ENCODE results near the gene NMT1. TPM values are rescaled to one million over a fixed set of nuclear protein-coding genes. Genes with fewer than 3 reads are reported as not detected.
A peak's percentile ranks its signal among the peaks of the same experiment; 100 is the strongest.
"Not testable (repeated sequence)": the region's sequence is repeated elsewhere in the genome, so short reads cannot be mapped to it uniquely, and the experiment has no call there.

Gene NMT1
- total RNA-seq, 3 donors from 2014 or later (not counting 1 experiment from before 2014, with no cell fraction given), result 56.6 to 94.7 (median 77.6) TPM

GRCh38 chr17:45050481-45051059, 10.5 kb upstream of the NMT1 start:
- intact Hi-C loops (cut with micrococcal nuclease), result loop anchor here (5.0 kb wide), 1 partner anchor 103 kb away; the partner anchor contains the start of gene KIF18B
- Histone ChIP-seq H3K27me3 (ENCODE audit: control insufficient read depth, insufficient read depth, low read length) (no peaks in the 10 kb centered on the region), H3K27ac (ENCODE audit: low read length) (peak overlapping the region; percentile 93), H3K4me3 (ENCODE audit: low read length) (peak overlapping the region; percentile 78), H3K4me1 (ENCODE audit: control insufficient read depth, insufficient read depth, low read length) (peaks cover 30% of the 10 kb centered on the region), H3K9me3 (ENCODE audit: control insufficient read depth, insufficient read depth, low read length) (no peaks in the 10 kb centered on the region), H3K36me3 (ENCODE audit: control insufficient read depth, insufficient read depth, low read length) (no peaks in the 10 kb centered on the region)
- H3K4me1 Mint-ChIP-seq, result peaks cover 21 to 24% of the 10 kb centered on the region in 2 donors
- WGBS (ENCODE audit: insufficient coverage), result 7% methylated on average over 13 of the region's 14 CpGs
- H3K27ac Mint-ChIP-seq, result peak overlapping the region; percentile 93 to 97
- no peak for ATAC-seq
- H3K4me3 Mint-ChIP-seq, result peak overlapping the region; percentile 89
- DNase-seq, result peak; percentile 21 to 61
- no peaks in the 10 kb centered on the region for H3K27me3 Mint-ChIP-seq (ENCODE audit: low read depth in 2 of 2)
- H3K9me3 Mint-ChIP-seq, result no peaks in the 10 kb centered on the region
- no peaks in the 10 kb centered on the region for H3K36me3 Mint-ChIP-seq
- TF ChIP-seq CTCF (IDR thresholded peaks at IDR 0.05), result no peak

- peak within 1 kb of the TSS; percentile 89 for H3K4me3 Mint-ChIP-seq
- Histone ChIP-seq H3K9me3 (ENCODE audit: control insufficient read depth, insufficient read depth, low read length) (no peaks in the 10 kb centered on the region), H3K36me3 (ENCODE audit: control insufficient read depth, insufficient read depth, low read length) (no peaks in the 10 kb centered on the region), H3K4me1 (ENCODE audit: control insufficient read depth, insufficient read depth, low read length) (peaks cover 30% of the 10 kb centered on the region), H3K27me3 (ENCODE audit: control insufficient read depth, insufficient read depth, low read length) (no peaks in the 10 kb centered on the region), H3K27ac (ENCODE audit: low read length) (peak within 1 kb of the TSS; percentile 93), H3K4me3 (ENCODE audit: low read length) (peak within 1 kb of the TSS; percentile 78)
- ATAC-seq (peak; percentile 96 to 98 (median 97)), DNase-seq (peak; percentile 83 to 95)
- no peaks in the 10 kb centered on the region for H3K36me3 Mint-ChIP-seq
- H3K27ac Mint-ChIP-seq, result peak within 1 kb of the TSS; percentile 93 to 97
- intact Hi-C loops (cut with micrococcal nuclease), result loop anchor here (5.0 kb wide), 1 partner anchor 104 kb away; the partner anchor contains the start of gene KIF18B
- 0% methylated on average over 41 of the region's 56 CpGs for WGBS (ENCODE audit: insufficient coverage)
- no peaks in the 10 kb centered on the region for H3K9me3 Mint-ChIP-seq
- no peaks in the 10 kb centered on the region for H3K27me3 Mint-ChIP-seq (ENCODE audit: low read depth in 2 of 2)
- H3K4me1 Mint-ChIP-seq, result peaks cover 22 to 24% of the 10 kb centered on the region in 2 donors
- TF ChIP-seq CTCF (IDR thresholded peaks at IDR 0.05), result no peak
These were observed 9.9 kb upstream of the NMT1 start, which contains the start of gene DCAKD for GRCh38 chr17:45051060-45051719. TSS of gene DCAKD (minus strand) at chr17:45051632. CDS start at chr17:45034885, 16,747 bp downstream.

DNA sequence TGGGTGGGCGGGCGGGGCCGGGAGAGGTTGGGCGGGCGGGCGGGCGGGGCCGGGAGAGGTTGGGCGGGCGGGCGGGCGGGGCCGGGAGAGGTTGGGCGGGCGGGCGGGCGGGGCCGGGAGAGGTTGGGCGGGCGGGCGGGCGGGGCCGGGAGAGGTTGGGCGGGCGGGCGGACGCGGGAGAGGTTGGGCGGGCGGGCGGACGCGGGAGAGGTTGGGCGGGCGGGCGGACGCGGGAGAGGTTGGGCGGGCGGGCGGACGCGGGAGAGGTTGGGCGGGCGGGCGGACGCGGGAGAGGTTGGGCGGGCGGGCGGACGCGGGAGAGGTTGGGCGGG, 9.4 kb upstream of the NMT1 start:
- intact Hi-C loops (cut with micrococcal nuclease), result loop anchor here (1.0 to 5.0 kb wide), 2 partner anchors 10 to 104 kb away; partner anchors contain the start of genes KIF18B and NMT1

DNA sequence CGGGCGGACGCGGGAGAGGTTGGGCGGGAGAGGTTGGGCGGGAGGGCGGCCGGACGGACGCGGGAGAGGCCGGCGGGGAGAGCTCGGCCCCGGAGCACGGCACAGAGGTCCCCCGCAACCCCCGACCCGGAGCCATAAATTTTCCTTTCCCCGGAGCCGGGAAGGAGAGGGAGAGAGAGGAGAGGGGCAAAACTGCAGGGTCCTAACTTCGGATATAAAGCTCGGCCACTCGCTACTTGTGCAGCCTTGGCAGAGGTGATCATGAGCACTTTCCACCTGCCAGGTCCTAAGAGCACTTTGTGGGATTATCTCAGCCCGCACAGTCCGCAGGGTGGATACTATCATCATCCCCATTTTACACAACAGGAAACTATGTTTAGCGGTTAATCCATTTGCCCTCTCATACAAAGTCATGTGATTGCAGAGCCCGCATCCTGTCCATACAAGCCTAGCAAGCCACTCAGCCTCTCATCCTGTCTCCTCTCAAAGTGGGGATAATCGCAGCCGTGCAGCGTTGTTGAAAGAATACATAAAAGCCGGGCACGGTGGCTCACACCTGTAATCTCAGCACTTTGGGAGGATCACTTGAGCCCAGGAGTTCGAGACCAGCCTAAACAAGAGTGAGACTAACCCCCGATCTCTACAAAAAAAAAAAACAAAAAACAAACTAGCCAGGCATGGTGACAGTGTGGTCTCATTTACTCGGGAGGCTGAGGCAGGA, 8.9 kb upstream of the NMT1 start:
- peak overlapping the region; percentile 73 for H3K4me3 Mint-ChIP-seq
- no peaks in the 10 kb centered on the region for H3K36me3 Mint-ChIP-seq
- no peaks in the 10 kb centered on the region for H3K27me3 Mint-ChIP-seq (ENCODE audit: low read depth in 2 of 2)
- Histone ChIP-seq H3K9me3 (ENCODE audit: control insufficient read depth, insufficient read depth, low read length) (no peaks in the 10 kb centered on the region), H3K27ac (ENCODE audit: low read length) (peak overlapping the region; percentile 50), H3K4me1 (ENCODE audit: control insufficient read depth, insufficient read depth, low read length) (peaks cover 30% of the 10 kb centered on the region), H3K27me3 (ENCODE audit: control insufficient read depth, insufficient read depth, low read length) (no peaks in the 10 kb centered on the region), H3K4me3 (ENCODE audit: low read length) (peak overlapping the region; percentile 24), H3K36me3 (ENCODE audit: control insufficient read depth, insufficient read depth, low read length) (no peaks in the 10 kb centered on the region)
- H3K27ac Mint-ChIP-seq, result peak overlapping the region; percentile 76 to 79
- ATAC-seq (peak in 1 of 3 donors; percentile 41), DNase-seq (peak; percentile 28 to 69)
- no peak for TF ChIP-seq CTCF (IDR thresholded peaks at IDR 0.05)
- peaks cover 22 to 24% of the 10 kb centered on the region in 2 donors for H3K4me1 Mint-ChIP-seq
- H3K9me3 Mint-ChIP-seq, result no peaks in the 10 kb centered on the region
- intact Hi-C loops (cut with micrococcal nuclease), result loop anchor here (1.0 to 5.0 kb wide), 2 partner anchors 9 to 105 kb away; partner anchors contain the start of genes KIF18B and NMT1
- WGBS (ENCODE audit: insufficient coverage), result 12% methylated on average over 36 of the region's 36 CpGs

More for the DNA sequence above, 9.4 kb upstream of the NMT1 start:
- H3K36me3 Mint-ChIP-seq; H3K27me3 Mint-ChIP-seq (ENCODE audit: low read depth in 2 of 2); H3K9me3 Mint-ChIP-seq; H3K27ac ChIP-seq (ENCODE audit: low read length); H3K9me3 ChIP-seq (ENCODE audit: control insufficient read depth, insufficient read depth, low read length); H3K27me3 ChIP-seq (ENCODE audit: control insufficient read depth, insufficient read depth, low read length); H3K36me3 ChIP-seq (ENCODE audit: control insufficient read depth, insufficient read depth, low read length); DNase-seq; ATAC-seq; H3K4me3 Mint-ChIP-seq; H3K4me3 ChIP-seq (ENCODE audit: low read length): not testable (repeated sequence)
- peak overlapping the region in 1 of 2 donors; percentile 97 for H3K27ac Mint-ChIP-seq
- H3K4me1 Mint-ChIP-seq, result peaks cover 22 to 24% of the 10 kb centered on the region in 2 donors
- peaks cover 30% of the 10 kb centered on the region for H3K4me1 ChIP-seq (ENCODE audit: control insufficient read depth, insufficient read depth, low read length)
- 0% methylated on average over 3 of the region's 54 CpGs for WGBS (ENCODE audit: insufficient coverage)

Data from natural killer cell (primary cell).